Prostate gland (tissue), 2 donors: ENCODE results near the gene MORN4. TPM values are rescaled to one million over a fixed set of nuclear protein-coding genes. Genes with fewer than 3 reads are reported as not detected.

Experiments
- DNase-seq: peaks from one replicate; pipeline ENCODE4 v3.0.0-alpha.2; 2019; ENCODE audit warnings: low spot score
- H3K27ac ChIP-seq, 2 donors: fragments of 200-600 bp; sonication (generic); 2 replicates each; pipeline ENCODE4 v1.5.1; 2017 to 2019
- H3K27me3 ChIP-seq: fragments of 200-600 bp; sonication (generic); replicated peaks from 2 replicates; pipeline ENCODE4 v1.5.1; 2019; ENCODE audit not compliant: insufficient read depth
- H3K36me3 ChIP-seq, 2 donors: fragments of 200-600 bp; sonication (generic); 1 replicate in 1 of 2; 2 replicates in 1 of 2; pipeline versions ENCODE4 v1.5.1 to v1.8.1; 2017 to 2019
- H3K4me1 ChIP-seq: fragments of 200-600 bp; sonication (generic); replicated peaks from 2 replicates; pipeline ENCODE4 v1.5.1; 2019
- H3K4me3 ChIP-seq, 2 donors: fragments of 200-600 bp; sonication (generic); 2 replicates each; pipeline ENCODE4 v1.5.1; 2017 to 2019
- H3K9me3 ChIP-seq: fragments of 200-600 bp; sonication (generic); 2 replicates; pipeline ENCODE4 v1.5.1; 2017
- CTCF ChIP-seq, 4 experiments: fragments of 200-600 bp in 2 of 4; fragments of 450-650 bp in 2 of 4; sonication (generic) in 2 of 4; IDR thresholded peaks; 1 replicate in 3 of 4; 2 replicates in 1 of 4; pipeline ENCODE4 v1.5.1; 2016 to 2019; ENCODE audit warnings: antibody characterized with exemption in 4 of 4, mild to moderate bottlenecking in 2 of 4, moderate library complexity in 2 of 4
- POLR2A ChIP-seq: fragments of 450-650 bp; IDR thresholded peaks from one replicate; pipeline ENCODE4 v1.6.1; 2016; ENCODE audit warnings: antibody characterized with exemption, mild to moderate bottlenecking
- POLR2AphosphoS5 ChIP-seq: sonication (generic); formaldehyde crosslinking; IDR thresholded peaks from one replicate; pipeline ENCODE4 v1.6.1; 2017; ENCODE audit warnings: antibody characterized with exemption
- WGBS: methylation state at CpG from one replicate; pipeline ENCODE4 v1.1.5; 2018; 5-methylcytosine and 5-hydroxymethylcytosine counted together
- intact Hi-C: fragments of 100-400 bp; cut with DNase I; formaldehyde crosslinking; loops from one replicate; pipeline ENCODE4 v1.14.2; 2022
- total RNA-seq, 2 donors: library from RNA; depleted of rRNA; stranded (reverse); fragments of >200 nt; gene quantifications; one replicate each; pipeline ENCODE4 v1.1.0, GENCODE V29; 2016

Gene MORN4
- total RNA-seq, 2 donors from 2014 or later: 4.7 to 5.5 TPM

DNA sequence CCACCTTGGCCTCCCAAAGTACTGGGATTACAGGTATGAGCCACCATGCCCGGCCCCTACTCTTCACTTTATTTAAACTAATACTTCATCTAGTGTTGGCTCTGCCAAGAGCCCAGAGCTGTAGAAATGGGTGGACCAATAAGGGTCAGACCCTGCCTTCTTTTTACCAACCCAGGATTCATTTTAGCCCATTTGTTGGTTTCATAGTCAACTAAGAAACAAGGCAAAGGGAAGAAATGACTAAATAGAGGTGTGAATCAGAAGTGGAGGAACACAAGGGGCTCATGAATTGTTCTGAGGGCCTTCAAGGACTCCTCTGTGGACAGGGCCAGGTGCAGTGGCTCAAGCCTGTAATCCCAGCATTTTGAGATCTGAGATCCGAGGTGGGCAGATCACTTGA, 59.6 kb downstream of the MORN4 start:
- intact Hi-C loops: loop anchor here (2.0 kb wide), 1 partner anchor 39 kb away; no protein-coding TSS in a partner anchor
- Histone ChIP-seq H3K36me3 (no peaks in the 10 kb centered on the region), H3K9me3 (no peaks in the 10 kb centered on the region), H3K4me3 (no peak overlapping the region), H3K27ac (no peak overlapping the region), H3K4me1 (no peaks in the 10 kb centered on the region), H3K27me3 (no peaks in the 10 kb centered on the region)
- no peak for DNase-seq
- TF ChIP-seq POLR2AphosphoS5: no peak
- TF ChIP-seq POLR2A: no peak
- TF ChIP-seq CTCF (IDR thresholded peaks at IDR 0.05): no peak
- 46% methylated on average over 2 of the region's 2 CpGs for WGBS

DNA sequence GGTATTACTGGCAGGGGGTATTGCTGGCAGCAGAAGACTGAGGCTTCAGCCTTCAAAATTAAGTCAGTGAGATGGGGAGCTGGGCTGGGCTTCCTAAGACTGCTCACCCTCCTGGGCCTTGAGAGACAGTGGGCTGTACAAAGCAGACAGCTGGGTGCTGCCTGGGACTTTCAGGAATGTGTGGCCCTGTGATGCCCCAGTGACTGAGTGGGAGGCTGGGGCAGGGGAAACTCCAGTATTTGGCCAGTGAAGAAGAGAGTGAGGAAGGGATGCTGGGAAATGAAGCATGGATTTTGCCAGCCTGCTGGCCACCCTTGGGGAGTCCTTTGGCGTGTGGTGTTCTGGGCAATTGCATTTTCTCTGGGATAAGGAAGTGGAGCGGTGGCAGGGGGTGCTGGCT, 60.3 kb downstream of the MORN4 start:
- no peak for DNase-seq
- TF ChIP-seq POLR2AphosphoS5 (no peak), CTCF (IDR thresholded peaks at IDR 0.05) (no peak), POLR2A (no peak)
- no peaks in the 10 kb centered on the region for H3K27me3 ChIP-seq
- 95% methylated on average over 2 of the region's 2 CpGs for WGBS
- peak overlapping the region in 1 of 2 donors; percentile 55 for H3K27ac ChIP-seq
- H3K9me3 ChIP-seq: no peaks in the 10 kb centered on the region
- no peaks in the 10 kb centered on the region for H3K4me1 ChIP-seq
- H3K4me3 ChIP-seq: no peak overlapping the region
- intact Hi-C loops: loop anchor here (2.0 kb wide), 1 partner anchor 40 kb away; no protein-coding TSS in a partner anchor
- no peaks in the 10 kb centered on the region for H3K36me3 ChIP-seq

DNA sequence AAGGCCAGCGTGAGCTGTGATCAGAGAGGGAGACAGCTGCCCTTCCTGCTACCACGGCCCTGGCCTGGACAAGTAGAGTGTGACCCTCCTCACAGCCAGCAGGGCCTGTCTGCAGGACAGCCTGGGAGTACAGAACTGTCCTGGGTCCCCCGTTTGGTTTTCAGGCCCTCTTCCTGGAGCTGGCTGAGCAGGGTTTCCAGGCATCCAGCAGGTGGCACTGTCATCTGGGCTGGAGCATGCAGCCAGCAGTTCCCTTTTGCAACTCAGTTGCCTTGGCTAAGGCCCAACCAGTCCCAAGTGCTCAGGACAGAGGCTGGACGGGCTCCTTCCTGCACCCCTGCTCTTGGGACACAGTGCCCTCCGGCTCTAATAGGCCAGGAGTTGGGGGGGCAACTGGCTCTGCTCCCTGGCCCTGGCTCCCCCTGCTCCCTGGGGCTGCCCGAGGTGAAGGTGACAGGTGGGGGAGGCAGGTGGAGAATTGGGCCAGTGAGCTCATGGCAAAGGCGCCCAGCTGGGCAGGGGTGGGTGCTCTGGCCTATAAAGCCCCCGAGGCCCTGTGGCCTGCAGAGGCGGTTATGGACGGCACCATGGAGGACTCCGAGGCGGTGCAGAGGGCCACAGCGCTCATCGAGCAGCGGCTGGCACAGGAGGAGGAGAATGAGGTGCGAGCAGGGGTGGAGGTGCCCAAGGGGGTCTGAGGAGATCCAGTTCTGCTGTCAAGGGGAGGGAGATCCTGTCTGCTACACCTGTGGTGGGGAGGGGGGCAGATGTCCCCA, 60.9 kb downstream of the MORN4 start, which contains the start of gene ANKRD2:
Gene ANKRD2, plus strand, starts transcription at position 566 of the 776 bp plus-strand sequence. Its CDS starts 10 bp downstream, at position 576.
- peak; percentile 74 for DNase-seq
- Histone ChIP-seq H3K9me3 (no peaks in the 10 kb centered on the region), H3K27ac (peak within 1 kb of the TSS; percentile 50 to 55), H3K4me1 (no peaks in the 10 kb centered on the region), H3K36me3 (no peaks in the 10 kb centered on the region), H3K4me3 (no peak within 1 kb of the TSS), H3K27me3 (no peaks in the 10 kb centered on the region)
- intact Hi-C loops: loop anchor here (2.0 kb wide), 1 partner anchor 40 kb away; no protein-coding TSS in a partner anchor
- WGBS: 67% methylated on average over 16 of the region's 16 CpGs
- TF ChIP-seq POLR2A: no peak
- TF ChIP-seq POLR2AphosphoS5: peak; percentile 33
- TF ChIP-seq CTCF (IDR thresholded peaks at IDR 0.05): peak; percentile 47 to 90 (median 73)

DNA sequence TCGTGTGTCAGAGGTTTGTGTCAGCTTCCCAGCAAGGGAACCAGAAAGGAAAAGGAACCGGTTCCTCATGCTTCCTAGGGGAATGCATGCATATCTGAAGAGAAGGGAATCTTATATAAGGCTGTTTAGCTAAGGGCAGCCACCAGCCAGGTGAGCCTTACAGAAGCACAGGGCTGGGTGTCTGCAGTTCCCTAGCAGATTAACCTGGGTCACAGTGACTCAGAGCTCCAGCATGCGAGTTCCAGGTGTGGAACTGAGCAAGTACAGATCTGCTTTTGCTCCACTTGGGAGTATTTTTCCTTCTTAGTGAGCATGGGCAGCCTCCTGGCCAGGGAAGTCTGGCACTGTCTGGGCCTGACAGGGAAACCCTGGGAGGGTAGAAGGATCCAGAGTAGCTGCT, 61.7 kb downstream of the MORN4 start:
- 62% methylated on average over 3 of the region's 3 CpGs for WGBS
- H3K4me1 ChIP-seq: no peaks in the 10 kb centered on the region
- intact Hi-C loops: loop anchor here (2.0 kb wide), 1 partner anchor 41 kb away; no protein-coding TSS in a partner anchor
- TF ChIP-seq POLR2AphosphoS5 (peak; percentile 64), CTCF (IDR thresholded peaks at IDR 0.05) (no peak)
- DNase-seq: peak; percentile 49
- H3K36me3 ChIP-seq: no peaks in the 10 kb centered on the region
- no peaks in the 10 kb centered on the region for H3K9me3 ChIP-seq
- peak overlapping the region; percentile 50 to 55 for H3K27ac ChIP-seq
- no peak overlapping the region for H3K4me3 ChIP-seq
- no peaks in the 10 kb centered on the region for H3K27me3 ChIP-seq
